Loucy (cell line): Measurements from ENCODE around the gene AMPD3.

Source experiments
- H2AFZ ChIP-seq: fragments of 200-600 bp; sonication (generic); 2 replicates; pipeline ENCODE4 v1.6.0; 2016; ENCODE audit warnings: antibody characterized with exemption, mild to moderate bottlenecking, low read length, moderate library complexity
- H3F3A ChIP-seq: fragments of 200-600 bp; 2 replicates; pipeline ENCODE4 v1.6.0; 2016; ENCODE audit warnings: antibody characterized with exemption, low read depth, mild to moderate bottlenecking
- H3K27me3 ChIP-seq: fragments of 200-600 bp; sonication (generic); 2 replicates; pipeline ENCODE4 v1.6.1; 2014; ENCODE audit warnings: low read length, mild to moderate bottlenecking; ENCODE audit not compliant: insufficient read depth, poor library complexity, severe bottlenecking
- H3K36me3 ChIP-seq: fragments of 200-600 bp; sonication (generic); 2 replicates; pipeline ENCODE4 v1.6.1; 2016; ENCODE audit warnings: low read length; ENCODE audit not compliant: insufficient read depth
- H3K4me1 ChIP-seq: fragments of 200-600 bp; sonication (generic); 2 replicates; pipeline ENCODE4 v1.5.1; 2014; ENCODE audit warnings: low read length, mild to moderate bottlenecking; ENCODE audit not compliant: insufficient read depth, poor library complexity, severe bottlenecking
- H3K4me2 ChIP-seq: fragments of 200-600 bp; sonication (generic); 2 replicates; pipeline ENCODE4 v1.6.0; 2014; ENCODE audit warnings: antibody characterized with exemption, low read length, low read depth, mild to moderate bottlenecking; ENCODE audit not compliant: poor library complexity, severe bottlenecking
- H3K4me3 ChIP-seq: fragments of 200-600 bp; sonication (generic); 2 replicates; pipeline ENCODE4 v1.5.1; 2014; ENCODE audit warnings: low read length, mild to moderate bottlenecking, mixed read lengths; ENCODE audit not compliant: poor library complexity, severe bottlenecking
- H3K79me2 ChIP-seq: fragments of 200-600 bp; sonication (generic); 2 replicates; pipeline ENCODE4 v1.6.1; 2014; ENCODE audit warnings: low read length; ENCODE audit not compliant: insufficient read depth
- H3K9ac ChIP-seq: fragments of 200-600 bp; sonication (generic); 2 replicates; pipeline ENCODE4 v1.6.0; 2014; ENCODE audit warnings: mild to moderate bottlenecking, low read depth, low read length, moderate library complexity; ENCODE audit not compliant: poor library complexity, severe bottlenecking
- H3K9me2 ChIP-seq: fragments of 200-600 bp; sonication (generic); replicated peaks from 2 replicates; pipeline ENCODE4 v1.6.1; 2016; ENCODE audit warnings: low read depth, low read length, mixed read lengths
- H3K9me3 ChIP-seq: fragments of 200-600 bp; sonication (generic); 2 replicates; pipeline ENCODE4 v1.6.1; 2014; ENCODE audit warnings: mild to moderate bottlenecking, antibody characterized with exemption, low read length, low read depth; ENCODE audit not compliant: insufficient read depth
- H4K20me1 ChIP-seq: fragments of 200-600 bp; sonication (generic); 2 replicates; pipeline ENCODE4 v1.6.0; 2014; ENCODE audit warnings: antibody characterized with exemption, low read length, mild to moderate bottlenecking; ENCODE audit not compliant: insufficient read depth, poor library complexity, severe bottlenecking
- CTCF ChIP-seq: fragments of 200-600 bp; sonication (generic); conservative IDR thresholded peaks from 2 replicates; pipeline ENCODE4 v1.5.1; 2014; ENCODE audit warnings: mild to moderate bottlenecking, antibody characterized with exemption, low read length
- EZH2phosphoT487 ChIP-seq: fragments of 200-600 bp; IDR thresholded peaks from 2 replicates; pipeline ENCODE4 v1.6.1; 2018; ENCODE audit warnings: antibody characterized with exemption, mild to moderate bottlenecking, moderate library complexity, borderline replicate concordance

The AMPD3 gene

DNA sequence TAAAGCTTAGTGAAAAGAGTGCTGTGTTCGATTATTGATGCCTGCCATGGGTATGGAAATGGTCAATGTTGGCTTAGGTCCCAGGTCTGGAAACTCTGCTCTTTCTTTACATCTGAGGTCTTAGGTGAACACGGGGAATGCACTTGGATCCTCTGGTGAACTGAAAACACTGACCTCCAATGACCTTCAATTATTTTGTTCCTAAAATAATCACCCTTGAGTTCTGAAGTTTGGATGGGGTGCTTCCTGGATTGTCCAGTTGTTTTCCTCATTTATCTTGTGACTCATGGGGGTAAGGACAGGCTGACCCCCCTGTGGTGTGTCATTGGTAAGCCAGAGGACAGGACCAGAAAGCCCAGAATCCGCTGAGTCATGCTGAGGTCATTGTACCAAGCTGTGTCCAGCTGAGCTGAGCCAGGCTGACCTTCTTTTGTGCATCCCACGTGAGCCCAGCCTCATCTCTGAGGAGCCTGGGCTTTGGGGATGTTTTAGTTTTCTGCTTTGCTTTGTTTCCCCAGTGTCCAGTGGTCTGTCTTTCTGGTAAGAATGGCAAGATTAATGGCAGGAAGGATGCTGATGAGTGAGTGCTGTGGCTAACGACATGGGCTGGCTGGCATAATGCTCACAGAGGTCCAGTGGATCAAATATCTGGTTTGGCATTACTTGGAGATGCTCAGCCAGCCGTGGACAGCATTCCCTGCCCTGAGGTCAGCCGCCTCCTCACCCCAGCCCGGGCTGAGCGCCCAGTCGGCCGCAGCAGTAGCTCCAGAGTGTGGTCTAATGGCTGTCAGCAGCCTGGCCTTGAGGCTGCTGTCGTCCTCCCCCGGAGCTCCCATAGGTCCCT is 35.6 kb downstream of the AMPD3 start:
- Histone ChIP-seq H3K79me2 (peaks cover 64% of the 10 kb centered on the region), H3K4me2 (no peak overlapping the region), H3K9me3 (no peaks in the 10 kb centered on the region), H3K36me3 (peaks cover 98% of the 10 kb centered on the region; the same call in 1 of the 2 replicates), H4K20me1 (peaks cover 16% of the 10 kb centered on the region), H3K4me3 (no peak overlapping the region), H2AFZ (no peak overlapping the region), H3K9ac (no peak overlapping the region), H3F3A (no peaks in the 10 kb centered on the region), H3K4me1 (no peaks in the 10 kb centered on the region), H3K27me3 (no peaks in the 10 kb centered on the region), H3K9me2 (no peaks in the 10 kb centered on the region)
- no peak for TF ChIP-seq CTCF
- TF ChIP-seq EZH2phosphoT487 = no peak

- no peak overlapping the region for H3K4me2 ChIP-seq
- H3K27me3 ChIP-seq = no peaks in the 10 kb centered on the region
- peaks cover 98% of the 10 kb centered on the region; the same call in 1 of the 2 replicates for H3K36me3 ChIP-seq
- H3K4me3 ChIP-seq = no peak overlapping the region
- no peaks in the 10 kb centered on the region for H3K9me3 ChIP-seq
- no peak overlapping the region for H2AFZ ChIP-seq
- peaks cover 51% of the 10 kb centered on the region for H3K79me2 ChIP-seq
- TF ChIP-seq CTCF (no peak), EZH2phosphoT487 (no peak)
- peaks cover 16% of the 10 kb centered on the region for H4K20me1 ChIP-seq
- no peaks in the 10 kb centered on the region for H3K4me1 ChIP-seq
- H3F3A ChIP-seq = no peaks in the 10 kb centered on the region
- H3K9ac ChIP-seq = no peak overlapping the region
- no peaks in the 10 kb centered on the region for H3K9me2 ChIP-seq
Observed at GRCh38 chr11:10492084-10492483, 37.0 kb downstream of the AMPD3 start.

- H3F3A ChIP-seq = no peaks in the 10 kb centered on the region
- H3K36me3 ChIP-seq = peaks cover 98% of the 10 kb centered on the region; the same call in 1 of the 2 replicates
- H3K9me3 ChIP-seq = no peaks in the 10 kb centered on the region
- TF ChIP-seq EZH2phosphoT487 = no peak
- no peak for TF ChIP-seq CTCF
- no peak overlapping the region for H3K4me3 ChIP-seq
- H3K9ac ChIP-seq = no peak overlapping the region
- H2AFZ ChIP-seq = no peak overlapping the region
- peaks cover 16% of the 10 kb centered on the region for H4K20me1 ChIP-seq
- H3K9me2 ChIP-seq = no peaks in the 10 kb centered on the region
- H3K27me3 ChIP-seq = no peaks in the 10 kb centered on the region
- no peak overlapping the region for H3K4me2 ChIP-seq
- peaks cover 42% of the 10 kb centered on the region for H3K79me2 ChIP-seq
- H3K4me1 ChIP-seq = no peaks in the 10 kb centered on the region
Observed at GRCh38 chr11:10493041-10493663, 38.1 kb downstream of the AMPD3 start.
